Lower leg skin (tissue), 3 donors: ENCODE data around the gene NFIB.

ENCODE experiments used
- CTCF ChIP-seq, 3 donors: fragments of 450-650 bp; IDR thresholded peaks; one replicate each; pipeline ENCODE4 v1.5.1; 2016; ENCODE audit warnings: antibody characterized with exemption in 3 of 3, mild to moderate bottlenecking in 3 of 3, moderate library complexity in 2 of 3
- POLR2A ChIP-seq, 2 donors: fragments of 450-650 bp; IDR thresholded peaks; one replicate each; pipeline ENCODE4 v1.6.1; 2016 to 2017; ENCODE audit warnings: antibody characterized with exemption in 2 of 2, mild to moderate bottlenecking in 1 of 2, moderate library complexity in 1 of 2

- TF ChIP-seq CTCF (IDR thresholded peaks at IDR 0.05) = no peak
- TF ChIP-seq POLR2A (IDR thresholded peaks at IDR 0.05) = no peak
Observed at GRCh38 chr9:14301583-14302021, 12.3 kb downstream of the NFIB start.
